ENCODE data around the gene PPM1E.

DNA sequence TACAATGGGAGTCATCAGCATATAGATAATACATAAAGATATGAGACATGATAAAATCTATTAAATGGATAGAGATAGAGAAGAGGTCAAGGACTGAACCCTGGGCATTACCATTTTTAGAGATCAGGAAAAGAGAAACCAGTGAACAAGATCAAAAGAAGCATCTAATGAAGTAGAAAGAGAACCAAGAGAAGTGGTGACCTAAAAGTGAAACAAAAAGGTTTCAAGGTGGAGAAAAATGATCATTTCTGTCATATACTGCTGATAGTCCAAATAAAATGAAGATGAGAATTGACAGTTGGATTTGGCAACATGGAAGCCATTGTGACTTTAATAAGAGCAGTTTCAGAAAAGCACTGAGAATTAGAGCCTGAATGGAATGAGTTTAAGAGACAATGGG, 165.1 kb downstream of the PPM1E start:
- TF ChIP-seq EP300 (conservative IDR thresholded peaks at IDR 0.05; ENCODE audit: poor library complexity, severe bottlenecking) (no peak), SMC3 (conservative IDR thresholded peaks at IDR 0.05; ENCODE audit: poor library complexity) (no peak), EZH2 (IDR thresholded peaks at IDR 0.05; ENCODE audit: borderline replicate concordance, insufficient read depth, low read length, poor library complexity, severe bottlenecking) (no peak)
- TF ChIP-seq, protein P1, sequence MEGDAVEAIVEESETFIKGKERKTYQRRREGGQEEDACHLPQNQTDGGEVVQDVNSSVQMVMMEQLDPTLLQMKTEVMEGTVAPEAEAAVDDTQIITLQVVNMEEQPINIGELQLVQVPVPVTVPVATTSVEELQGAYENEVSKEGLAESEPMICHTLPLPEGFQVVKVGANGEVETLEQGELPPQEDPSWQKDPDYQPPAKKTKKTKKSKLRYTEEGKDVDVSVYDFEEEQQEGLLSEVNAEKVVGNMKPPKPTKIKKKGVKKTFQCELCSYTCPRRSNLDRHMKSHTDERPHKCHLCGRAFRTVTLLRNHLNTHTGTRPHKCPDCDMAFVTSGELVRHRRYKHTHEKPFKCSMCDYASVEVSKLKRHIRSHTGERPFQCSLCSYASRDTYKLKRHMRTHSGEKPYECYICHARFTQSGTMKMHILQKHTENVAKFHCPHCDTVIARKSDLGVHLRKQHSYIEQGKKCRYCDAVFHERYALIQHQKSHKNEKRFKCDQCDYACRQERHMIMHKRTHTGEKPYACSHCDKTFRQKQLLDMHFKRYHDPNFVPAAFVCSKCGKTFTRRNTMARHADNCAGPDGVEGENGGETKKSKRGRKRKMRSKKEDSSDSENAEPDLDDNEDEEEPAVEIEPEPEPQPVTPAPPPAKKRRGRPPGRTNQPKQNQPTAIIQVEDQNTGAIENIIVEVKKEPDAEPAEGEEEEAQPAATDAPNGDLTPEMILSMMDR (IDR thresholded peaks at IDR 0.05; ENCODE audit: poor library complexity, severe bottlenecking): no peak
